Calu3 (cell line): Measurements from ENCODE around the gene TRIM46. TPM values are rescaled to one million over a fixed set of nuclear protein-coding genes. Genes with fewer than 3 reads are reported as not detected.

ENCODE experiments used
- BruUV-seq: library from RNA; stranded (reverse); fragments of 400-500 nt; replicated peaks from 2 replicates; lab custom pipeline; 2021; lab: Mats Ljungman, UMichigan
- CTCF ChIA-PET: fragments of 300-600 bp; sonication (Branson Sonifier 250); formaldehyde crosslinking; loops from one replicate; lab custom pipeline; 2022; ENCODE audit warnings: antibody characterized with exemption; lab: Charles Lee
- DNase-seq: peaks from one replicate; pipeline ENCODE4 v3.0.0; 2022
- H3K27ac Mint-ChIP-seq: one replicate; pipeline ENCODE4 v1.8.0; 2022; ENCODE audit warnings: mixed read lengths; ENCODE audit not compliant: unreplicated experiment
- H3K27me3 Mint-ChIP-seq: one replicate; pipeline ENCODE4 v1.8.0; 2022; ENCODE audit warnings: mixed read lengths; ENCODE audit not compliant: unreplicated experiment
- H3K36me3 Mint-ChIP-seq: one replicate; pipeline ENCODE4 v1.8.0; 2022; ENCODE audit warnings: mild to moderate bottlenecking, moderate library complexity, mixed read lengths; ENCODE audit not compliant: insufficient read depth, unreplicated experiment
- H3K4me1 Mint-ChIP-seq: one replicate; pipeline ENCODE4 v1.8.0; 2022; ENCODE audit warnings: mild to moderate bottlenecking, low read depth, mixed read lengths; ENCODE audit not compliant: unreplicated experiment
- H3K4me3 Mint-ChIP-seq: one replicate; pipeline ENCODE4 v1.8.0; 2022; ENCODE audit warnings: mild to moderate bottlenecking, low read depth, moderate library complexity, mixed read lengths; ENCODE audit not compliant: unreplicated experiment
- H3K9me3 Mint-ChIP-seq: one replicate; pipeline ENCODE4 v1.8.0; 2022; ENCODE audit warnings: low read depth, mixed read lengths; ENCODE audit not compliant: unreplicated experiment
- intact Hi-C: fragments of 100-400 bp; cut with micrococcal nuclease; formaldehyde crosslinking; loops from one replicate; pipeline ENCODE4 v1.10.0; 2022; ENCODE audit not compliant: unreplicated experiment
- total RNA-seq: library from RNA; stranded (reverse); gene quantifications from 2 replicates; pipeline ENCODE4 v1.2.3, GENCODE V29; 2022
- TF ChIP-seq, protein P1 (sequence below): fragments of 200-600 bp; IDR thresholded peaks from one replicate; pipeline ENCODE4 v1.8.0; 2022; ENCODE audit warnings: antibody characterized with exemption; ENCODE audit not compliant: unreplicated experiment

The TRIM46 gene
- total RNA-seq, 1 experiment from 2014 or later: 1.1 TPM

DNA sequence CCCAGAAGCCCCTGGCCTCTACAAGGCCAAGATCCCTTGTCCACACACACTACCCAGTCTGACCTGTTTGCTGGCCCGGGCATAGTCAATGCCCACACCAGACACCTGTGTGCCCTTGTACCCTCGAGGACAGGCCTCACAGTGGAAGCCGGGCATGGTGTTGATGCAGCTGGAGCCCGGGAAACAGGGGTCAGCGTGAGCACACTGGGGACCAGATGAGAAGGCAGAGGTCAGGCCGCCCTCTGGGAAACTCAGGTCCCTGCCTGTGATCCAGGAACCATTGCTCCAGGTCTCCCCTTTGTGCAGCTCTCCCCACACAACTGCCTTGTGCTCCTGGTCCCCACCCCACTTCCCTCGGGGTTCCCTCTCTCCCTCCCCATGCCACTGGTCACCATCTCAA lies 28.5 kb downstream of the TRIM46 start:
- CTCF ChIA-PET: interaction anchor here (0.6 kb wide), 1 partner anchor 72 kb away, joined by 5 read pairs; no protein-coding TSS in a partner anchor
- Mint-ChIP-seq H3K36me3 (peaks cover 12% of the 10 kb centered on the region), H3K27ac (no peak overlapping the region), H3K9me3 (no peaks in the 10 kb centered on the region), H3K4me1 (peaks cover 7% of the 10 kb centered on the region), H3K27me3 (no peaks in the 10 kb centered on the region), H3K4me3 (no peak overlapping the region)
- DNase-seq: no peak
- intact Hi-C loops: no loop called here
- TF ChIP-seq, protein P1, sequence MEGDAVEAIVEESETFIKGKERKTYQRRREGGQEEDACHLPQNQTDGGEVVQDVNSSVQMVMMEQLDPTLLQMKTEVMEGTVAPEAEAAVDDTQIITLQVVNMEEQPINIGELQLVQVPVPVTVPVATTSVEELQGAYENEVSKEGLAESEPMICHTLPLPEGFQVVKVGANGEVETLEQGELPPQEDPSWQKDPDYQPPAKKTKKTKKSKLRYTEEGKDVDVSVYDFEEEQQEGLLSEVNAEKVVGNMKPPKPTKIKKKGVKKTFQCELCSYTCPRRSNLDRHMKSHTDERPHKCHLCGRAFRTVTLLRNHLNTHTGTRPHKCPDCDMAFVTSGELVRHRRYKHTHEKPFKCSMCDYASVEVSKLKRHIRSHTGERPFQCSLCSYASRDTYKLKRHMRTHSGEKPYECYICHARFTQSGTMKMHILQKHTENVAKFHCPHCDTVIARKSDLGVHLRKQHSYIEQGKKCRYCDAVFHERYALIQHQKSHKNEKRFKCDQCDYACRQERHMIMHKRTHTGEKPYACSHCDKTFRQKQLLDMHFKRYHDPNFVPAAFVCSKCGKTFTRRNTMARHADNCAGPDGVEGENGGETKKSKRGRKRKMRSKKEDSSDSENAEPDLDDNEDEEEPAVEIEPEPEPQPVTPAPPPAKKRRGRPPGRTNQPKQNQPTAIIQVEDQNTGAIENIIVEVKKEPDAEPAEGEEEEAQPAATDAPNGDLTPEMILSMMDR: no peak
- no TSS peak for BruUV-seq

DNA sequence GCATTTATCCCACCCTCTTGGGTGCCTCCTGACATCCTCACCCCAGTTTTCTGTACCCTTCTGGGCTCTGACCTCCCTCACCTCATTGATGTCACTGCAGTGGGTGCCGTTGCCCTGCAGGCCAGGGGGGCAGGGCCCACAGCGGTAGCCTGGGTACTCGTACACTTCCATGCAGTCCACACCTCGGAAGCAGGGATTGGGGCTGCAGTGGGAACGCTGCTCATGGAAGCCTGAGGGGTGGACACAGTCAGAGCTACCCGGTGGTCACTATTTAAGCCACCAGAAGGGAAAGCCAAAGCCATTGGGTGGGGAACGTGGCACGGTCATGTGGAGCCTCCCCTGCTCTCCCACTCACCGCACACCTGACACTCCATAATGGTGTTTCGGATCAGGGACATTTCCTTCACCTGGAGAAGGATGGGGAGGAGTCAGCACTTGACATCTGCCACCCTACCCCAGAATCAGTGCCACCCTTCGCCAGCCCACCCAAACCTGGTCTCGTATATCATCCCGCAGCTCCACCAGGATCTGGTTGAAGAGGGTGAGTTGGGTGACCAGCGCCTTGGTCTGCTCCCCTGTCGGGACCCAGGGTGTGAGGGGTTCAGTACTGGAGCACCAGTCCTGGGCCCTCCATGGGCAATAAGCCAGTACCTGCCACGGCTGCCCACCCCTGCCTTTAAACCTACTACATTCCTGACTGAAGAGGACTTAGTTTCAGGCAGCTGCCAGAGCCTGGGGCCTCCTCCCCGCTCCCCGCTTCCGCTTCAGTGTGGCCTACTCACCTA lies 29.3 kb downstream of the TRIM46 start:
- CTCF ChIA-PET: interaction anchor here (0.6 to 0.7 kb wide), 2 partner anchors 8 to 100 kb away, joined by 3 read pairs; no protein-coding TSS in a partner anchor
- Mint-ChIP-seq H3K4me3 (no peak overlapping the region), H3K27me3 (no peaks in the 10 kb centered on the region), H3K9me3 (no peaks in the 10 kb centered on the region), H3K36me3 (peaks cover 8% of the 10 kb centered on the region), H3K4me1 (peaks cover 14% of the 10 kb centered on the region), H3K27ac (no peak overlapping the region)
- intact Hi-C loops: no loop called here
- no peak for DNase-seq
- TF ChIP-seq, protein P1: no peak
- no TSS peak for BruUV-seq

DNA sequence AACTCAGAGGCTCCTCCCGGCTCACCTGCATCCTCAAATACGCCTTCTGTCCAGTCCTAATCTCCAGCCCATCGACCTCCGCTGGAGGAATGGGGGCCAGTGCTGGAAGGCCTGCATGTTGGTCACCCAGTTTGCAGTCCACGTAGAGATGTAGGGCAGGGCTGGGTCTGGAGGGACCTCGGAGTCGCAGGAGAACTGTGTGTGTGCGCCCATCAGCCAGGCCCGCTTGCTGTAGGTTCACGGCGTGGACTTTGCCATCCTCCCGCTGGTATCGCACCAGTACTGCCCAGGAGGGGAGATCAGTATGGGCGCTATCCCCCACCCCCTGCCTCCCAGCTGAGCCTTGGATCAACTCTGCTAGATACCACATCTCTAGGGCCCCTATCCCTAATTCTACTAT lies 31.4 kb downstream of the TRIM46 start:
- H3K36me3 Mint-ChIP-seq: peaks cover 26% of the 10 kb centered on the region
- H3K27ac Mint-ChIP-seq: no peak overlapping the region
- peaks cover 30% of the 10 kb centered on the region for H3K4me1 Mint-ChIP-seq
- CTCF ChIA-PET: interaction anchor here (2.7 kb wide), 1 partner anchor 11 kb away, joined by 23 read pairs; no protein-coding TSS in a partner anchor
- intact Hi-C loops: no loop called here
- H3K27me3 Mint-ChIP-seq: no peaks in the 10 kb centered on the region
- no TSS peak for BruUV-seq
- DNase-seq: no peak
- H3K4me3 Mint-ChIP-seq: no peak overlapping the region
- TF ChIP-seq, protein P1: no peak
- H3K9me3 Mint-ChIP-seq: no peaks in the 10 kb centered on the region

DNA sequence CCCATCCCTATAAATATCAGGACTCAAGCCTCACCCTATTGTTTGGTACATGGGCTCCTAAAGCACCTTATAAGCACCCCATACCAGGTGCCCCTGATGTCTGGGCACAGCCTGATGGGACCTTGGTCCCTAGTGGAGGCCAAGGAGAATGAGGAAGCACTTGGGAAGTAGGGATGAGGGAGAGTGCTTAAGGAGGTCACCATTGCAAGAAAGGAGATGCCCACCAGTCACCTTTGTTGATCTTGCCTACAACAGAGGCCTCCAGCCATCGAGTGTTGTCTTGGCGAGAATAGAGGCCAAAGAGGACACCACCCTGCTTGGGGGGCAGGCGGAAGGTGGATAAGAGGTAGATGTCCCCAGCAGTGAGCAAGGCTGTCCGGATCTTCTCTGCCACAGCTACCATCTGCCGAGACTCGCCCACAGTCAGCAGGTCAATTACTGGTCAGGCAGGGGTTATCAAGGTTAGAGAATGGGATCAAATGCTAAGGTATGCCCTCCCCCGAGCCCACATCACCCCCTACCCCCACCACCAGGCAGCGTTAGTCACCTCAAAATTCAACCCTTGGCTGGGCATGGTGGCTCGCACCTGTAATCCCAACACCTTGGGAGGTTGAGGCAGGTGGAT lies 32.4 kb downstream of the TRIM46 start:
- H3K27ac Mint-ChIP-seq: no peak overlapping the region
- H3K36me3 Mint-ChIP-seq: peaks cover 30% of the 10 kb centered on the region
- TF ChIP-seq, protein P1: no peak
- peaks cover 30% of the 10 kb centered on the region for H3K4me1 Mint-ChIP-seq
- BruUV-seq: no TSS peak
- H3K9me3 Mint-ChIP-seq: no peaks in the 10 kb centered on the region
- no peaks in the 10 kb centered on the region for H3K27me3 Mint-ChIP-seq
- CTCF ChIA-PET: interaction anchor here (1.4 to 2.7 kb wide), 2 partner anchors 12 to 117 kb away, joined by 7 to 23 read pairs; no protein-coding TSS in a partner anchor
- no peak overlapping the region for H3K4me3 Mint-ChIP-seq
- DNase-seq: no peak
- intact Hi-C loops: no loop called here
